GM12878 (cell line): ENCODE results near the gene TAS1R2. TPM values are rescaled to one million over a fixed set of nuclear protein-coding genes. Genes with fewer than 3 reads are reported as not detected.

Experiments used
- ASH2L ChIP-seq: fragments of 300-600, 200-600 bp; sonication (generic); IDR thresholded peaks from 2 replicates; pipeline ENCODE4 v1.6.1; 2017; ENCODE audit warnings: low read depth, mild to moderate bottlenecking, borderline replicate concordance
- BACH1 ChIP-seq: fragments of 450-650 bp; IDR thresholded peaks from 2 replicates; pipeline ENCODE4 v1.6.1; 2017; ENCODE audit warnings: mild to moderate bottlenecking, borderline replicate concordance
- CBX3 ChIP-seq: fragments of 200-600 bp; sonication (generic); IDR thresholded peaks from 2 replicates; pipeline ENCODE4 v1.6.1; 2016; ENCODE audit warnings: low read depth, borderline replicate concordance
- CBX5 ChIP-seq: sonication (generic); IDR thresholded peaks from 2 replicates; pipeline ENCODE4 v1.6.1; 2016; ENCODE audit warnings: low read depth, moderate library complexity, mild to moderate bottlenecking, inconsistent platforms
- CTCF ChIP-seq, 3 experiments: IDR thresholded peaks in 2 of 3; conservative IDR thresholded peaks in 1 of 3; 2 replicates each; pipeline ENCODE4 v1.5.1; 2011; ENCODE audit warnings: low read depth in 3 of 3, low read length in 3 of 3, mild to moderate bottlenecking in 3 of 3, control low read depth in 2 of 3, moderate library complexity in 2 of 3, inconsistent platforms in 1 of 3, mixed read lengths in 1 of 3; ENCODE audit not compliant: control insufficient read depth in 2 of 3, insufficient read depth in 1 of 3; ENCODE audit errors: extremely low read depth in 1 of 3
- E4F1 ChIP-seq: fragments of 450-650 bp; IDR thresholded peaks from 2 replicates; pipeline ENCODE4 v1.6.1; 2018; ENCODE audit warnings: borderline replicate concordance, mild to moderate bottlenecking; ENCODE audit not compliant: partially characterized antibody
- EED ChIP-seq: sonication (generic); IDR thresholded peaks from 2 replicates; pipeline ENCODE4 v1.6.1; 2016; ENCODE audit warnings: antibody characterized with exemption, low read depth
- GATAD2B ChIP-seq: fragments of 450-650 bp; conservative IDR thresholded peaks from 2 replicates; pipeline ENCODE4 v1.6.1; 2017; ENCODE audit warnings: low read depth, mild to moderate bottlenecking, moderate library complexity
- IKZF2 ChIP-seq, 2 experiments: fragments of 450-650 bp; IDR thresholded peaks; 2 replicates each; pipeline ENCODE4 v1.6.1; 2017; ENCODE audit warnings: mild to moderate bottlenecking in 2 of 2, moderate library complexity in 2 of 2
- JUNB ChIP-seq: IDR thresholded peaks from 2 replicates; pipeline ENCODE4 v1.6.1; 2016; ENCODE audit warnings: antibody characterized with exemption, mild to moderate bottlenecking
- JUND ChIP-seq: IDR thresholded peaks from 2 replicates; pipeline ENCODE4 v1.6.1; 2012; ENCODE audit warnings: low read depth, mild to moderate bottlenecking, low read length, improper control_type of control experiment, moderate library complexity
- LARP7 ChIP-seq: fragments of 450-650 bp; IDR thresholded peaks from 2 replicates; pipeline ENCODE4 v1.6.1; 2017; ENCODE audit warnings: mild to moderate bottlenecking
- MEF2B ChIP-seq: fragments of 450-650 bp; IDR thresholded peaks from 2 replicates; pipeline ENCODE4 v1.6.1; 2018; ENCODE audit warnings: mild to moderate bottlenecking, moderate library complexity; ENCODE audit not compliant: partially characterized antibody, poor library complexity, severe bottlenecking
- MYC ChIP-seq: IDR thresholded peaks from 2 replicates; pipeline ENCODE4 v1.6.1; 2011; ENCODE audit warnings: mild to moderate bottlenecking, low read length, moderate library complexity, inconsistent platforms; ENCODE audit not compliant: insufficient read depth, insufficient replicate concordance, insufficient read length, severe bottlenecking
- POLR2AphosphoS5 ChIP-seq: IDR thresholded peaks from 2 replicates; pipeline ENCODE4 v1.6.1; 2011; ENCODE audit warnings: mild to moderate bottlenecking, low read length, inconsistent platforms
- RBBP5 ChIP-seq: fragments of 200-600 bp; sonication (generic); conservative IDR thresholded peaks from 2 replicates; pipeline ENCODE4 v1.6.1; 2016
- RUNX3 ChIP-seq: IDR thresholded peaks from 2 replicates; pipeline ENCODE4 v1.6.1; 2012; ENCODE audit warnings: low read length, inconsistent platforms
- SMARCA5 ChIP-seq: fragments of 450-650 bp; IDR thresholded peaks from 2 replicates; pipeline ENCODE4 v1.6.1; 2017; ENCODE audit warnings: mild to moderate bottlenecking
- SPI1 ChIP-seq: IDR thresholded peaks from 2 replicates; pipeline ENCODE4 v1.6.1; 2011; ENCODE audit warnings: low read depth, mild to moderate bottlenecking, low read length, moderate library complexity, borderline replicate concordance; ENCODE audit not compliant: insufficient read depth
- SUZ12 ChIP-seq: fragments of 200-600 bp; sonication (generic); IDR thresholded peaks from one replicate; pipeline ENCODE4 v1.6.1; 2018; ENCODE audit warnings: antibody characterized with exemption, mild to moderate bottlenecking; ENCODE audit not compliant: unreplicated experiment
- YBX1 ChIP-seq: fragments of 450-650 bp; IDR thresholded peaks from 2 replicates; pipeline ENCODE4 v1.6.1; 2016; ENCODE audit warnings: antibody characterized with exemption
- ZNF217 ChIP-seq: fragments of 450-650 bp; IDR thresholded peaks from 2 replicates; pipeline ENCODE4 v1.6.1; 2017; ENCODE audit warnings: antibody characterized with exemption, mild to moderate bottlenecking
- polyA plus RNA-seq, 11 experiments: library from polyadenylated mRNA; depleted of rRNA in 4 of 11; unstranded in 6 of 11; stranded (reverse) in 5 of 11; fragments of >200 nt; fragmentation: Nextera tagmentation in 4 of 11; fragmentation: Illumina TruSeq in 1 of 11; extraction: Ambion mirVana in 4 of 11; extraction: Trizol in 1 of 11; gene quantifications; 1 replicate in 1 of 11; 2 replicates in 10 of 11; pipeline versions ENCODE4 v1.2.1 to v1.2.3, GENCODE V29; 2011 to 2016; ENCODE audit warnings: inconsistent platforms in 2 of 11, missing spikeins in 2 of 11, low read depth in 1 of 11
- total RNA-seq, 4 experiments: library from RNA; depleted of rRNA in 3 of 4; stranded (reverse); fragments of >200 nt in 3 of 4; fragmentation: Illumina TruSeq in 1 of 4; extraction: Trizol in 1 of 4; gene quantifications; 2 replicates each; pipeline versions ENCODE4 v1.2.1 to v1.2.3, GENCODE V29; 2013 to 2021
- TF ChIP-seq, protein P1 (sequence below): fragments of 450-650 bp; conservative IDR thresholded peaks from 2 replicates; pipeline ENCODE4 v1.6.1; 2017; ENCODE audit warnings: mild to moderate bottlenecking, moderate library complexity
- TF ChIP-seq, protein P2 (sequence below): fragments of 450-650 bp; IDR thresholded peaks from 2 replicates; pipeline ENCODE4 v1.6.1; 2017; ENCODE audit warnings: low read depth, mild to moderate bottlenecking, moderate library complexity

TAS1R2 gene
- total and polyA plus RNA-seq, 10 of the 15 experiments (the other 5 are each of a cell fraction or from before 2014, with no cell fraction given), result not detected

- TF ChIP-seq BACH1 (0 out of 2 replicates have a peak, but pooled peaks have one; percentile 26), POLR2AphosphoS5 (0 out of 2 replicates have a peak, but pooled peaks have one; percentile 15), ZNF217 (no peak), ASH2L (peak; percentile 62; the same call in 1 of the 2 replicates), SUZ12 (no peak), E4F1 (no peak), LARP7 (peak; percentile 90), JUNB (no peak), EED (no peak), MEF2B (no peak), MYC (no peak), CBX3 (no peak), YBX1 (no peak), RBBP5 (no peak), JUND (no peak), CTCF (IDR thresholded peaks at IDR 0.05 in 2 of 3, conservative IDR thresholded peaks at IDR 0.05 in 1 of 3; ENCODE audit: control insufficient read depth in 2 of 3, extremely low read depth in 1 of 3, insufficient read depth in 1 of 3, low read depth in 3 of 3, low read length in 3 of 3) (no peak), RUNX3 (no peak), CBX5 (no peak), GATAD2B (peak; percentile 56), SMARCA5 (peak; percentile 86), SPI1 (peak; percentile 32; the same call in 1 of the 2 replicates), IKZF2 (IDR thresholded peaks at IDR 0.05) (peak in 1 of 2 experiments; percentile 9; a peak in 1 of 4 replicates)
- TF ChIP-seq, protein P1, sequence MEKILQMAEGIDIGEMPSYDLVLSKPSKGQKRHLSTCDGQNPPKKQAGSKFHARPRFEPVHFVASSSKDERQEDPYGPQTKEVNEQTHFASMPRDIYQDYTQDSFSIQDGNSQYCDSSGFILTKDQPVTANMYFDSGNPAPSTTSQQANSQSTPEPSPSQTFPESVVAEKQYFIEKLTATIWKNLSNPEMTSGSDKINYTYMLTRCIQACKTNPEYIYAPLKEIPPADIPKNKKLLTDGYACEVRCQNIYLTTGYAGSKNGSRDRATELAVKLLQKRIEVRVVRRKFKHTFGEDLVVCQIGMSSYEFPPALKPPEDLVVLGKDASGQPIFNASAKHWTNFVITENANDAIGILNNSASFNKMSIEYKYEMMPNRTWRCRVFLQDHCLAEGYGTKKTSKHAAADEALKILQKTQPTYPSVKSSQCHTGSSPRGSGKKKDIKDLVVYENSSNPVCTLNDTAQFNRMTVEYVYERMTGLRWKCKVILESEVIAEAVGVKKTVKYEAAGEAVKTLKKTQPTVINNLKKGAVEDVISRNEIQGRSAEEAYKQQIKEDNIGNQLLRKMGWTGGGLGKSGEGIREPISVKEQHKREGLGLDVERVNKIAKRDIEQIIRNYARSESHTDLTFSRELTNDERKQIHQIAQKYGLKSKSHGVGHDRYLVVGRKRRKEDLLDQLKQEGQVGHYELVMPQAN, result peak; percentile 78
- TF ChIP-seq, protein P2, sequence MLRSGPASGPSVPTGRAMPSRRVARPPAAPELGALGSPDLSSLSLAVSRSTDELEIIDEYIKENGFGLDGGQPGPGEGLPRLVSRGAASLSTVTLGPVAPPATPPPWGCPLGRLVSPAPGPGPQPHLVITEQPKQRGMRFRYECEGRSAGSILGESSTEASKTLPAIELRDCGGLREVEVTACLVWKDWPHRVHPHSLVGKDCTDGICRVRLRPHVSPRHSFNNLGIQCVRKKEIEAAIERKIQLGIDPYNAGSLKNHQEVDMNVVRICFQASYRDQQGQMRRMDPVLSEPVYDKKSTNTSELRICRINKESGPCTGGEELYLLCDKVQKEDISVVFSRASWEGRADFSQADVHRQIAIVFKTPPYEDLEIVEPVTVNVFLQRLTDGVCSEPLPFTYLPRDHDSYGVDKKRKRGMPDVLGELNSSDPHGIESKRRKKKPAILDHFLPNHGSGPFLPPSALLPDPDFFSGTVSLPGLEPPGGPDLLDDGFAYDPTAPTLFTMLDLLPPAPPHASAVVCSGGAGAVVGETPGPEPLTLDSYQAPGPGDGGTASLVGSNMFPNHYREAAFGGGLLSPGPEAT, result no peak
These were observed 42.6 kb upstream of the TAS1R2 start (continued) for GRCh38 chr1:18901952-18902522.
